HEK293 (cell line): ENCODE results near the gene ATP6V1A.
A peak's percentile ranks its signal among the peaks of the same experiment; 100 is the strongest.
"Not testable (repeated sequence)": the region's sequence is repeated elsewhere in the genome, so short reads cannot be mapped to it uniquely, and the experiment has no call there.

Source experiments
- CTCF ChIA-PET: fragments of 350-600 bp; formaldehyde crosslinking; extraction: SDS; loops from one replicate; lab custom pipeline; 2021; ENCODE audit warnings: antibody characterized with exemption; lab: Yijun Ruan, JAX
- POLR2A ChIA-PET: fragments of 300-600 bp; formaldehyde crosslinking; extraction: SDS; loops from one replicate; lab custom pipeline; 2020; ENCODE audit warnings: antibody characterized with exemption, inconsistent platforms; lab: Yijun Ruan, JAX
- H3K27ac ChIP-seq: fragments of 200-500 bp; sonication (Bioruptor generic); 2 replicates; pipeline ENCODE4 v1.5.1; 2014; ENCODE audit warnings: low read depth, low read length, control low read depth, inconsistent platforms; ENCODE audit errors: extremely low read depth
- H3K36me3 ChIP-seq, 2 experiments: fragments of 200-500 bp in 1 of 2; sonication (Bioruptor generic) in 1 of 2; 1 replicate in 1 of 2; 2 replicates in 1 of 2; pipeline ENCODE4 v1.5.1; 2014 to 2017; ENCODE audit warnings: inconsistent platforms in 2 of 2, low read length in 2 of 2; ENCODE audit not compliant: control insufficient read depth in 2 of 2, insufficient read depth in 1 of 2
- H3K4me1 ChIP-seq: fragments of 200-500 bp; sonication (Bioruptor generic); 2 replicates; pipeline ENCODE4 v1.5.1; 2014; ENCODE audit warnings: mild to moderate bottlenecking, low read length, inconsistent platforms; ENCODE audit not compliant: control insufficient read depth, insufficient read depth
- H3K4me3 ChIP-seq: 2 replicates; pipeline ENCODE4 v1.5.1; 2011; ENCODE audit warnings: low read depth, mild to moderate bottlenecking, control low read depth, low read length, moderate library complexity
- H3K9me3 ChIP-seq: fragments of 200-500 bp; sonication (Bioruptor generic); 2 replicates; pipeline ENCODE4 v1.5.1; 2014; ENCODE audit warnings: low read depth, low read length, inconsistent platforms; ENCODE audit not compliant: control insufficient read depth, insufficient read depth
- ZBTB8A ChIP-seq: fragments of 450-650 bp; formaldehyde crosslinking; IDR thresholded peaks from 2 replicates; pipeline ENCODE4 v1.5.1; 2016; ENCODE audit warnings: missing biosample characterization, missing genetic modification characterization
- ZNF140 ChIP-seq: fragments of 450-650 bp; formaldehyde crosslinking; IDR thresholded peaks from 2 replicates; pipeline ENCODE4 v1.5.1; 2016; ENCODE audit warnings: missing biosample characterization, missing genetic modification characterization
- ZNF19 ChIP-seq: fragments of 450-650 bp; formaldehyde crosslinking; IDR thresholded peaks from 2 replicates; pipeline ENCODE4; 2016; ENCODE audit warnings: missing biosample characterization, missing genetic modification characterization, low read depth
- ZNF266 ChIP-seq: fragments of 450-650 bp; formaldehyde crosslinking; IDR thresholded peaks from 2 replicates; pipeline ENCODE4 v1.5.1; 2016; ENCODE audit warnings: missing biosample characterization, missing genetic modification characterization, low read depth
- ZNF394 ChIP-seq: fragments of 450-650 bp; formaldehyde crosslinking; IDR thresholded peaks from 2 replicates; pipeline ENCODE4 v1.5.1; 2016; ENCODE audit warnings: missing biosample characterization, missing genetic modification characterization, mild to moderate bottlenecking, moderate library complexity, borderline replicate concordance
- ZNF555 ChIP-seq: fragments of 450-650 bp; formaldehyde crosslinking; conservative IDR thresholded peaks from 2 replicates; pipeline ENCODE4 v1.5.1; 2017; ENCODE audit warnings: missing biosample characterization, mild to moderate bottlenecking, missing genetic modification characterization, inconsistent platforms
- ZNF558 ChIP-seq: fragments of 450-650 bp; formaldehyde crosslinking; IDR thresholded peaks from 2 replicates; pipeline ENCODE4 v1.5.1; 2016; ENCODE audit warnings: missing biosample characterization, missing genetic modification characterization
- ZNF560 ChIP-seq: fragments of 450-650 bp; formaldehyde crosslinking; IDR thresholded peaks from 2 replicates; pipeline ENCODE4 v1.5.1; 2017; ENCODE audit warnings: missing biosample characterization, missing genetic modification characterization, borderline replicate concordance
- ZNF623 ChIP-seq: fragments of 450-650 bp; formaldehyde crosslinking; IDR thresholded peaks from 2 replicates; pipeline ENCODE4 v1.5.1; 2016; ENCODE audit warnings: missing biosample characterization, missing genetic modification characterization
- ZNF629 ChIP-seq: fragments of 450-650 bp; formaldehyde crosslinking; IDR thresholded peaks from 2 replicates; pipeline ENCODE4 v1.5.1; 2017; ENCODE audit warnings: missing biosample characterization, missing genetic modification characterization
- ZNF654 ChIP-seq: fragments of 450-650 bp; formaldehyde crosslinking; IDR thresholded peaks from 2 replicates; pipeline ENCODE4 v1.5.1; 2016; ENCODE audit warnings: low read depth, missing biosample characterization, missing genetic modification characterization
- ZXDB ChIP-seq: fragments of 450-650 bp; formaldehyde crosslinking; IDR thresholded peaks from 2 replicates; pipeline ENCODE4 v1.5.1; 2016; ENCODE audit warnings: missing biosample characterization, missing genetic modification characterization
- TF ChIP-seq, protein P1 (sequence below): fragments of 450-650 bp; formaldehyde crosslinking; conservative IDR thresholded peaks from 2 replicates; pipeline ENCODE4 v1.5.1; 2016; ENCODE audit warnings: low read depth, missing biosample characterization, missing genetic modification characterization
- TF ChIP-seq, protein P2 (sequence below): fragments of 450-650 bp; formaldehyde crosslinking; IDR thresholded peaks from 2 replicates; pipeline ENCODE4 v1.5.1; 2016; ENCODE audit warnings: missing biosample characterization, missing genetic modification characterization
- TF ChIP-seq, protein P3 (sequence below): fragments of 450-650 bp; formaldehyde crosslinking; conservative IDR thresholded peaks from 2 replicates; pipeline ENCODE4 v1.5.1; 2016; ENCODE audit warnings: low read depth, missing biosample characterization, missing genetic modification characterization

Gene ATP6V1A

DNA sequence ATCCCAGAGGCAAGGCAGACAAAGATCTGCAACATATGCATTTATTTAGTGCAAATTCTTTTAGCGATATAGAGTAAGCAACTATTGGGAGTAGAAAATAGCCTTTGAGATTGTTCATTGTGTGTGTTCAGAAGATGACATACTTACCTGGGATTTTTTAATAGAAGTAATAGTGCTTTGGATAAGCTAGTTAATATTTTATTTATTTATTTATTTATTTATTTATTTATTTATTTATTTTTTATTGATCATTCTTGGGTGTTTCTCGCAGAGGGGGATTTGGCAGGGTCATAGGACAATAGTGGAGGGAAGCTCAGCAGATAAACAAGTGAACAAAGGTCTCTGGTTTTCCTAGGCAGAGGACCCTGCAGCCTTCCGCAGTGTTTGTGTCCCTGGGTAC lies 102.2 kb downstream of the ATP6V1A start (continued):
- TF ChIP-seq, protein P1, sequence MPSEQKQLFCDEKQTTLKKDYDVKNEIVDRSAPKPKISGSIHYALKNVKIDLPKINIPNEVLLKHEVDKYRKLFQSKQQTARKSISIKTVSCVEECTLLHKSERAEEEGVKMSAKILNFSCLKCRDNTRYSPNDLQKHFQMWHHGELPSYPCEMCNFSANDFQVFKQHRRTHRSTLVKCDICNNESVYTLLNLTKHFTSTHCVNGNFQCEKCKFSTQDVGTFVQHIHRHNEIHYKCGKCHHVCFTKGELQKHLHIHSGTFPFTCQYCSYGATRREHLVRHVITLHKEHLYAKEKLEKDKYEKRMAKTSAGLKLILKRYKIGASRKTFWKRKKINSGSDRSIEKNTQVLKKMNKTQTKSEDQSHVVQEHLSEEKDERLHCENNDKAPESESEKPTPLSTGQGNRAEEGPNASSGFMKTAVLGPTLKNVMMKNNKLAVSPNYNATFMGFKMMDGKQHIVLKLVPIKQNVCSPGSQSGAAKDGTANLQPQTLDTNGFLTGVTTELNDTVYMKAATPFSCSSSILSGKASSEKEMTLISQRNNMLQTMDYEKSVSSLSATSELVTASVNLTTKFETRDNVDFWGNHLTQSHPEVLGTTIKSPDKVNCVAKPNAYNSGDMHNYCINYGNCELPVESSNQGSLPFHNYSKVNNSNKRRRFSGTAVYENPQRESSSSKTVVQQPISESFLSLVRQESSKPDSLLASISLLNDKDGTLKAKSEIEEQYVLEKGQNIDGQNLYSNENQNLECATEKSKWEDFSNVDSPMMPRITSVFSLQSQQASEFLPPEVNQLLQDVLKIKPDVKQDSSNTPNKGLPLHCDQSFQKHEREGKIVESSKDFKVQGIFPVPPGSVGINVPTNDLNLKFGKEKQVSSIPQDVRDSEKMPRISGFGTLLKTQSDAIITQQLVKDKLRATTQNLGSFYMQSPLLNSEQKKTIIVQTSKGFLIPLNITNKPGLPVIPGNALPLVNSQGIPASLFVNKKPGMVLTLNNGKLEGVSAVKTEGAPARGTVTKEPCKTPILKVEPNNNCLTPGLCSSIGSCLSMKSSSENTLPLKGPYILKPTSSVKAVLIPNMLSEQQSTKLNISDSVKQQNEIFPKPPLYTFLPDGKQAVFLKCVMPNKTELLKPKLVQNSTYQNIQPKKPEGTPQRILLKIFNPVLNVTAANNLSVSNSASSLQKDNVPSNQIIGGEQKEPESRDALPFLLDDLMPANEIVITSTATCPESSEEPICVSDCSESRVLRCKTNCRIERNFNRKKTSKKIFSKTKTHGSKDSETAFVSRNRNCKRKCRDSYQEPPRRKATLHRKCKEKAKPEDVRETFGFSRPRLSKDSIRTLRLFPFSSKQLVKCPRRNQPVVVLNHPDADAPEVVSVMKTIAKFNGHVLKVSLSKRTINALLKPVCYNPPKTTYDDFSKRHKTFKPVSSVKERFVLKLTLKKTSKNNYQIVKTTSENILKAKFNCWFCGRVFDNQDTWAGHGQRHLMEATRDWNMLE (tag by site-specific recombination): peak; percentile 90
- TF ChIP-seq ZNF623 (peak; percentile 71), ZXDB (tag by site-specific recombination) (peak; percentile 70), ZNF560 (0 out of 2 replicates have a peak, but pooled peaks have one; percentile 32), ZNF140 (tag by site-specific recombination) (peak; percentile 31; the same call in 1 of the 2 replicates), ZNF19 (tag by site-specific recombination) (0 out of 2 replicates have a peak, but pooled peaks have one; percentile 32), ZNF266 (tag by site-specific recombination) (0 out of 2 replicates have a peak, but pooled peaks have one; percentile 58), ZBTB8A (tag by site-specific recombination) (peak; percentile 71), ZNF555 (tag by site-specific recombination) (peak; percentile 88), ZNF629 (tag by site-specific recombination) (0 out of 2 replicates have a peak, but pooled peaks have one; percentile 33), ZNF558 (0 out of 2 replicates have a peak, but pooled peaks have one; percentile 41), ZNF654 (tag by site-specific recombination) (peak; percentile 22; the same call in 1 of the 2 replicates), ZNF394 (peak; percentile 94)
- TF ChIP-seq, protein P2, sequence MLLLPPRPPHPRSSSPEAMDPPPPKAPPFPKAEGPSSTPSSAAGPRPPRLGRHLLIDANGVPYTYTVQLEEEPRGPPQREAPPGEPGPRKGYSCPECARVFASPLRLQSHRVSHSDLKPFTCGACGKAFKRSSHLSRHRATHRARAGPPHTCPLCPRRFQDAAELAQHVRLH (tag by site-specific recombination): 0 out of 2 replicates have a peak, but pooled peaks have one; percentile 44
- TF ChIP-seq, protein P3, sequence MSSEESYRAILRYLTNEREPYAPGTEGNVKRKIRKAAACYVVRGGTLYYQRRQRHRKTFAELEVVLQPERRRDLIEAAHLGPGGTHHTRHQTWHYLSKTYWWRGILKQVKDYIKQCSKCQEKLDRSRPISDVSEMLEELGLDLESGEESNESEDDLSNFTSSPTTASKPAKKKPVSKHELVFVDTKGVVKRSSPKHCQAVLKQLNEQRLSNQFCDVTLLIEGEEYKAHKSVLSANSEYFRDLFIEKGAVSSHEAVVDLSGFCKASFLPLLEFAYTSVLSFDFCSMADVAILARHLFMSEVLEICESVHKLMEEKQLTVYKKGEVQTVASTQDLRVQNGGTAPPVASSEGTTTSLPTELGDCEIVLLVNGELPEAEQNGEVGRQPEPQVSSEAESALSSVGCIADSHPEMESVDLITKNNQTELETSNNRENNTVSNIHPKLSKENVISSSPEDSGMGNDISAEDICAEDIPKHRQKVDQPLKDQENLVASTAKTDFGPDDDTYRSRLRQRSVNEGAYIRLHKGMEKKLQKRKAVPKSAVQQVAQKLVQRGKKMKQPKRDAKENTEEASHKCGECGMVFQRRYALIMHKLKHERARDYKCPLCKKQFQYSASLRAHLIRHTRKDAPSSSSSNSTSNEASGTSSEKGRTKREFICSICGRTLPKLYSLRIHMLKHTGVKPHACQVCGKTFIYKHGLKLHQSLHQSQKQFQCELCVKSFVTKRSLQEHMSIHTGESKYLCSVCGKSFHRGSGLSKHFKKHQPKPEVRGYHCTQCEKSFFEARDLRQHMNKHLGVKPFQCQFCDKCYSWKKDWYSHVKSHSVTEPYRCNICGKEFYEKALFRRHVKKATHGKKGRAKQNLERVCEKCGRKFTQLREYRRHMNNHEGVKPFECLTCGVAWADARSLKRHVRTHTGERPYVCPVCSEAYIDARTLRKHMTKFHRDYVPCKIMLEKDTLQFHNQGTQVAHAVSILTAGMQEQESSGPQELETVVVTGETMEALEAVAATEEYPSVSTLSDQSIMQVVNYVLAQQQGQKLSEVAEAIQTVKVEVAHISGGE: peak; percentile 80

DNA sequence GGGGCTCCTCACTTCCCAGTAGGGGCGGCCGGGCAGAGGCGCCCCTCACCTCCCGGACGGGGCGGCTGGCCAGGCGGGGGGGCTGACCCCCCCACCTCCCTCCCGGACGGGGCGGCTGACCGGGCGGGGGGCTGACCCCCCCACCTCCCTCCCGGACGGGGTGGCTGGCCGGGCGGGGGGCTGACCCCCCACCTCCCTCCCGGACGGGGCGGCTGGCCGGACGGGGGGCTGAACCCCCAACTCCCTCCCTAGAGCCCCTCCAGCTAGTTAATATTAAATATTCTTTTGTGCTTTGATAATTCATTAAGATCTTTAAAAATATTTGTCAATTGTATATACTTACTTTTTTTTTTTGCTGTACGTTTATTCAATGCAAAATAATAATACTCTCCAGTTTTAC lies 103.0 kb downstream of the ATP6V1A start:
- H3K27ac ChIP-seq, H3K4me3 ChIP-seq, H3K4me1 ChIP-seq, POLR2A ChIA-PET, H3K36me3 ChIP-seq, H3K9me3 ChIP-seq: not testable (repeated sequence)
- CTCF ChIA-PET: interaction anchor here (0.6 kb wide), 1 partner anchor 65 kb away, joined by 3 read pairs; no protein-coding TSS in a partner anchor

DNA sequence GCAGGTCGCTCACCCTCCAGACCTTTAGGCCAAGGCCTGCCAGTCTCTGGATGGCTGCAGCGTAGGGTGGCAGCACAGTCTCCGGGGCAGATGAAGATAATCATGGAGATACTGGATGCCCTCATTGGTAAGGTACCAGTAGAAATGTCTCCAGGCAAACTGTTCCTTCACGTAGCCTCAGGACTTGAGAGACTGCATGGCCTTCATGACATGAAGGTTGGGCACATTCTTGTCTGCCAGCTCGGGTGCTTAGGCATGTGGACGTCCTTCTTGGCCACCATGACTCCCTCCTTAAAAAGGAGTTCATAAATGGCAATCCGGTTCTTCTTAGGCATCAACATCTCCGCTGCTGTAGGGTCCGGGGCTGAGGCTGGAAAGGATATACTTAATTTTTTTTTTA lies 103.6 kb downstream of the ATP6V1A start:
- POLR2A ChIA-PET, H3K27ac ChIP-seq, CTCF ChIA-PET, H3K9me3 ChIP-seq, H3K4me1 ChIP-seq, H3K36me3 ChIP-seq, H3K4me3 ChIP-seq: not testable (repeated sequence)
